HepG2 (cell line): ENCODE results near the gene TUBB4B. TPM values are rescaled to one million over a fixed set of nuclear protein-coding genes. Genes with fewer than 3 reads are reported as not detected.

Experiments
- ATF5 ChIP-seq: sonication (generic); formaldehyde crosslinking; IDR thresholded peaks from 2 replicates; pipeline ENCODE4 v1.4.0; 2020; ENCODE audit warnings: mild to moderate bottlenecking, low read depth, missing genetic modification reagents
- CHD4 ChIP-seq: fragments of 200-600 bp; sonication (generic); IDR thresholded peaks from 2 replicates; pipeline ENCODE4 v1.7.0; 2017; ENCODE audit warnings: mild to moderate bottlenecking, low read length, borderline replicate concordance
- MIER3 ChIP-seq: IDR thresholded peaks from 2 replicates; pipeline ENCODE4 v1.6.1; 2016; ENCODE audit warnings: missing compliant biosample characterization, borderline replicate concordance
- REPIN1 ChIP-seq: sonication (generic); formaldehyde crosslinking; IDR thresholded peaks from 2 replicates; pipeline ENCODE4 v1.8.0; 2022; ENCODE audit warnings: missing genetic modification reagents, low read depth, mild to moderate bottlenecking, borderline replicate concordance
- ZBTB26 ChIP-seq: IDR thresholded peaks from 2 replicates; pipeline ENCODE4 v1.6.1; 2016; ENCODE audit warnings: missing compliant biosample characterization, missing genetic modification reagents, borderline replicate concordance
- ZNF646 ChIP-seq: sonication (generic); formaldehyde crosslinking; IDR thresholded peaks from 2 replicates; pipeline ENCODE4 v1.9.0; 2021; ENCODE audit warnings: mild to moderate bottlenecking, missing genetic modification reagents
- polyA plus RNA-seq, 8 experiments: library from polyadenylated mRNA; depleted of rRNA in 3 of 8; stranded (reverse) in 7 of 8; unstranded in 1 of 8; fragments of >200 nt; fragmentation: Illumina TruSeq in 4 of 8; extraction: Trizol in 4 of 8; gene quantifications; 2 replicates each; pipeline versions ENCODE4 v1.2.1 to v1.2.3, GENCODE V29; 2011 to 2016; ENCODE audit warnings: low read depth in 4 of 8, missing spikeins in 1 of 8, mixed read lengths in 1 of 8; ENCODE audit not compliant: insufficient read depth in 1 of 8
- total RNA-seq, 5 experiments: library from RNA; depleted of rRNA; stranded (reverse); fragments of >200 nt; fragmentation: Illumina TruSeq; extraction: Trizol; gene quantifications; 2 replicates each; pipeline ENCODE4 v1.2.3, GENCODE V29; 2016; ENCODE audit warnings: low read depth in 1 of 5

Gene TUBB4B
- total and polyA plus RNA-seq, 2 of the 13 experiments (the other 11 are each of a cell fraction or from before 2014, with no cell fraction given): 182 to 412 TPM

GRCh38 chr9:137275588-137276472 lies 34.7 kb downstream of the TUBB4B start (continued):
- no peak for TF ChIP-seq ZNF646 (CRISPR knock-in tag)
- no peak for TF ChIP-seq ATF5 (CRISPR knock-in tag)
- no peak for TF ChIP-seq ZBTB26
- TF ChIP-seq MIER3 (CRISPR knock-in tag): no peak
- TF ChIP-seq REPIN1 (CRISPR knock-in tag): no peak
- no peak for TF ChIP-seq CHD4
- TF ChIP-seq, all 625 proteins: peak for 7
